ELR (cell line): ENCODE data around the gene BACE1-AS.
"Not testable (repeated sequence)": the region's sequence is repeated elsewhere in the genome, so short reads cannot be mapped to it uniquely, and the experiment has no call there.

Source experiments
- DNase-seq: peaks from one replicate; pipeline ENCODE4 v3.0.0-alpha.2; 2015; ENCODE audit warnings: low read depth

BACE1-AS gene

DNA sequence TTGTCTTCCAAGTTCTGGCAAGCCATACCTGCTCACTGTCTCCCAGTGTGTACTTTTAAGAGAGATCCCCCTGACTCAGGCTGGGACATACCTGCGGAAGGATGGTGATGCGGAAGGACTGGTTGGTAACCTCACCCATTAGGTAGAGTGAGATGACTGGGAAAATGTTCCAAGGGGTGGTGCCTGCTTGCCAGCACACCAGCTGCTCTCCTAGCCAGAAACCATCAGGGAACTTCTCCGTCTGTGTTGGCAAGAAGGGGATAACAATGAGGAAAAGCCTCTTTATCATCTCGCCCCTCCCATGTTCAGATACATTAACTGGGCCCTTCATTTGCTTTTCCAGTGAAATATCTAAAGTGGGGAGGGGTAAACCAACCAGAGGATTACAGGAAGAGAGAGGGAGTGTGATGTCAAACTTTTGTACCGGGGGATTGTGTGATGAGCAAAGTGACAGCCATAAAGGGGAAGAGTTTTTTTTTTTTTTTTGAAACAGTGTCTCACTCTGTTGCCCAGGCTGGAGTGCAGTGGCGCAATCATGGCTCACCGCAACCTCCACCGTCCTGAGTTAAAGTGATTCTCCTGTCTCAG, at the start of gene BACE1-AS:
Gene BACE1-AS, plus strand, starts transcription at position 538 of the 588 bp plus-strand sequence.
- DNase-seq, result no peak

GRCh38 chr11:117248341-117248740, 42.8 kb upstream of the BACE1-AS start:
- DNase-seq, result no peak

DNA sequence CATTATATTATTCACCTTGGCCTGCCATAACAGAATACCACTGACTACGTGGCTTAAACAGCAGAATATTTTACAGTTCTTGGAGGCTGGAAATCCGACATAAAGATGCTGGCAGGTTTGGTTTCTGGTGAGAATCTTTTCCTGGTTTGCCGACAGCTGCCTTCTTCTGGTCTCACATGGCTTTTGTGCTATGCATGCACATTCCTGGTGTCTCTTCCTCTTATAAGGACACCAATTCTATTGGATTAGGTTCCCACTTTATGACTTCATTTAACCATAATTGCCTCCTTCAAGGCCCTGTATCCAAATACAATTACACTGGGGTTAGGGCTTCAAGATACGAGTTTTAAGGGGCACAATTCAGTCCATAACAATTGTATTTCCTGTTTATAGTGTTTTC, 41.6 kb upstream of the BACE1-AS start:
- no peak for DNase-seq

DNA sequence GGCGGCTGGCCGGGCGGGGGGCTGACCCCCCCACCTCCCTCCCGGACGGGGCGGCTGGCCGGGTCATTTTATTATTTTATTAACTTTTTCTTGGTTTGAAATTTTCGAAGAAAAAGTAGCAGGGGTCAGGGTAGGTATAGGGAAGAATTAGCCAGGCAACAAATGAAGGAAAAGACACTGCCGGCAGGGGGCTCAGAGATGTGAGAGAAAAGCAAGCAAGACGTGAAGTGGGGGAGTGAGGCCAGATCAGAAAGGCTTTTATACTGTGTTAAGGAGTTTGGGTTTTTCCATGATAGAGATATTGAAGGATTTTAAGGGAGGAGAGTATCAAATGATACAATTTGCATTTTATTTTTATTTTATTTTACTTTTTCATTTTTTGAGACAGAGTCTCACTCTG, 39.6 kb upstream of the BACE1-AS start:
- DNase-seq, result no peak

- no peak for DNase-seq
These were observed 35.2 kb upstream of the BACE1-AS start for GRCh38 chr11:117255966-117256365.

GRCh38 chr11:117256573-117256972, 34.6 kb upstream of the BACE1-AS start:
- DNase-seq, result peak; percentile 74

DNA sequence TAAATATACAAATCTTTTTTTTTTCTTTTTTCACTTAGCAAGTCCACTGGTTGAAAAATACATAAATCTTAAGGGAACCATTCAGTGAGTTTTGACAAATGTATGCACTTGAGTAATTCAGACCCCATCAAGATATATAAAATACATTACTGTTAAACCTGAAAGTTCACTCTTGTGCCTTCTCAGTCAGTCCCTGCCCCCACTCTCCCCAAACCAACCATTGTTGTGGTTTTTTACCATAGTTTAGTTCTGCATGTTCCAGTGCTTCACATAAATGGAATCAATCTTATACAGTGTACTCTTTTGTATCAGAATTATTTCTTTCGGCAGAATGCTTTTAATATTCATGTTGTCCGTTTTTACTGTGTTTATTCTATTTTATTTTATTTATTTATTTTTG, 32.6 kb upstream of the BACE1-AS start:
- no peak for DNase-seq

DNA sequence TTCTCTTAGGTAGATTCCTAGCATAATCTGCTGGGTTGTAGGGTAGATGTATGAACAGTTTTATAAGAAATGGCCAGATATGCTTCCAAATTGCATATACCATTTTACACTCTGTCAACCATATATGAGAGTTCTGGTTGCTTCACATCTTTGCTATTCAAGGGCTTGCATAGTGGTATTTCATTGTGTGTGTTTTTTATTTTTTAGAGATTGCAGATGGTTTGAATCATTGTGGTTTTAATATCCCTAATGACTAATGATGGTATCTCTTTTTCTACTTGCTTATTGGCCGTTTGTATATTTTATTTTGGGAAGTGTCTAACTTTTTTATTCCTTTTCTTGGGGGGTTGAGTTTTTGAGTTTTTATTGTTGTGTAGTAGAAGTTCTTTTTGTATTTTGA, 31.7 kb upstream of the BACE1-AS start:
- peak; percentile 72 for DNase-seq

- DNase-seq, result not testable (repeated sequence)
These were observed 26.4 kb upstream of the BACE1-AS start for GRCh38 chr11:117264624-117265323.

- DNase-seq, result no peak
These were observed 25.4 kb upstream of the BACE1-AS start for GRCh38 chr11:117265745-117266144.

GRCh38 chr11:117269856-117270255, 21.3 kb upstream of the BACE1-AS start:
- no peak for DNase-seq

DNA sequence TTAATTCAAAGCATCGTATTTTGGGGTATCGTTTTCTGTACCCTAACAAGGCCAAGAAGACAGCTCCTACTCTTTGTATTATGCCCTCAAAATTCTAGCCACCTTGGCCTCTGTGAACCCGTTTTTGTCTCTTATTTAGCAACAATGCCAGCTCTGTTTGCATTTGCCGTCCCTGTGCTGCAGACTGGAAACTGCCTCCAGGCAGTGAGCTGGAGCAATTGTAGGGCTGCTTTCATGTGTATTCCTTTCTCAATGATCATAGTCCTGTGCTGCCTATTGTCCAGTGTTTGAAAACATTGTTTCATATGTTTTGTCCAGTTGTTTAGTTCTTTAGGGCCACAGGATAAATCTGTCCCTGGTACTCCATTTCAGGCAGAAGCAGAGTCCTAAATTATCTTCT, 19.9 kb upstream of the BACE1-AS start:
- DNase-seq, result no peak

GRCh38 chr11:117272175-117272574, 19.0 kb upstream of the BACE1-AS start:
- not testable (repeated sequence) for DNase-seq

DNA sequence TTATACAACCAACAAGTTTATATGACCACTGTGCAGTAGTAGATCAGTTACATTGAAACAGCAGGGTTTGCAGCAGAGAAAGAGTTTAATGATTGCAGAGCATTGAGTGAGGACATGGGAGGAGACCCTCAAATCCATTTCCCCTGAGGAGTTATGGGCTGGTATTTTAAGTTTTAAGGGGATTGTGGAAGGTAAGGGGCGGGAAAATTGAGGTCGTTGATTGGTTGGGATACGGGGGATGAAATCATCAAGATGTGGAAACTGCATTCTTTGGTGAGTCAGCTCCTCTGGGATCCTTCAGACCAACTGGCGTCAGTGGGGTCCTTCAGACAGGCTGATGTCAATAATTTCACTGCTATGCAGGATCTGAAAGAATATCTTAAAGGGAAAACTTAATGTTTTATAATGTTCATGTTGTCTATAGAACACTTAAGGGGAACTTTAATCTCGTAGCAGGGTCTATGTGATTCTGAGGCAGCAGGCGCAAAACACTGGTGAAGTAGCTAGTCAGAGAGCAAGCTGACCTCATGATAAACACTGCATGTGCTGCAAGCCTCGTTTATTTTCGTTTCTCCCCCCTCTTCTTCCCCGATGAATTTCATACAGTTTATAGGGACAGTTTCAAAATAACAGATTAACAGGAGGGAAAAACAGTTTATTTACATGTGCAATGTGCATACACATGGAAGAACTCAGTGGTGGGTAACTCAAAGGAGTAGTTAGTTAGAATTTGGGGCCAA, 17.4 kb upstream of the BACE1-AS start:
- DNase-seq, result peak; percentile 96

DNA sequence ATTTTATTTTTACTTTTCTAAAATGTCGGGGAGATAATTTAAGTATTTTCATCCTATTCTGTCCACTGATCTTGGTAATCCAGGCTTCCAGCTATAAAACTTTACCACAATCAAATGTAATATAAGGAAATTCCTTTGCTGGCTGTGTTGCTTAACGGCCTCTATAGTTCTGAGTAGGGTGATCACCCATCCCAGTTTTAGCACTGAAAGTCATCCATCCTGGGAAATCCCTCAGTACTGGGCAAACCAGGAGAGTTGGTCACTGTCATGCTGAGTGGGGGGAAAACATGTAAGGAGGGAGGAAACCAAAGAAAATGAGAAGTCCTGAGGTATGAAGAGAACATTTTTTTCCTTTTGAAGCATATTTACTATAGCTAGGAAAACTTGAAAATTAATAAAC, 12.8 kb upstream of the BACE1-AS start:
- DNase-seq, result no peak

- DNase-seq, result no peak
These were observed 11.3 kb upstream of the BACE1-AS start for GRCh38 chr11:117279711-117280376.

DNA sequence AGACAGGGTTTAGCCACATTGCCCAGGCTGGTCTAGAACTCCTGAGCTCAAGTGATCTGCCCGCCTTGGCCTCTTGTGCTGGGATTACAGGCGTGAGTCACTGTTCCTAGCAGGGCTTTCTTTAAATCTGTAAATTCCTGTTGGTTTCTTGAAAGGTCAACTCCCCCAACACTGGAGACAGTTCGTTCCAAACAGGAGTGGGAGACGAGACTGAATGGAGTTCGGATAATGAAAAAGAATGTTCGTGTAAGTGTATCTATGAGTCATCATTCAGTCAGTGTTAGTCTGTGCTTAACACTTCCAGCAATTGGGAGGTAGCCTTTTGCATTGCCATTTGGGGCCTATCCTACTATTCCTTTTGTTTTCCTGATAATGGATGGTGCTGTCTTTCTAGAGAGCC, 10.0 kb upstream of the BACE1-AS start:
- peak; percentile 96 for DNase-seq

- no peak for DNase-seq
These were observed 9.3 kb upstream of the BACE1-AS start for GRCh38 chr11:117281869-117282268.

GRCh38 chr11:117282956-117283355, 8.2 kb upstream of the BACE1-AS start:
- no peak for DNase-seq

DNA sequence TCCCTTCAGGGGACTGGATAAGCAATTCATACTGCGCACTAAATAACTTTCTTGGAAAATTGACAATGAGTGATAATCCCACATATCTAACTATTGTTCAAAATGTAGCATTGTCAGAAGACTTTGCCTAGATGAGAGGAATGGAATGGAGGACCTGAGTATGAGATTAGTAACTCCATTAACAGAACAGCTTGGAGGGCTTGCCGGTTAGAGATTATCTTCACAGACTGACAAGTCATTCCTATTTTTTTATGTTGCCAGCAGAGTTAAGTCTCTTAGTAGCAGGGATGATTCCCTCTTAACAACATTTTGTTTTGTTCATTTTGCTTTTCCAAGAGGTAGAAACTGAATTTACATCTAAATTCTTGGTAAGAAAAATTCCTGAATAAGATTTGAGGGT, 7.1 kb upstream of the BACE1-AS start:
- no peak for DNase-seq

GRCh38 chr11:117286588-117286987, 4.6 kb upstream of the BACE1-AS start:
- no peak for DNase-seq

DNA sequence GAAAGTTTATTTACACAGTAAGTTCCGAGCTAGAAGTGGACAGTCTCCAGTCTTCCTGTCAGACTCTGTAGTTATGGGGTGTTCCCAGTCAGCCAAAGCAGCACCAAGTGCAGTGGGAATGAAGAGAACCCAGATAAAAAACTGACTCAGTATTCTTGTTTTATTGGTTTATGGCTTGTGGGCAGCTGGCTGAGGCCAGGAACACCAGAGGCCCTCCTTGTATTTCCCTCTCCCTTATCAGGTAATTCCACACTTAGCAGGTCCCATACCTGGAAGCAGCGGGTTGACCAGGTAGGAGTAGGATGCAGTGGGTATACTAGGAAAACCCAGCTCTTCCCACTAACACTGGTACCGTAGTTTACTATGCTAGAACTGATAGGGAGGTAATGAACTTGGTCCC, 3.5 kb upstream of the BACE1-AS start:
- DNase-seq, result no peak

DNA sequence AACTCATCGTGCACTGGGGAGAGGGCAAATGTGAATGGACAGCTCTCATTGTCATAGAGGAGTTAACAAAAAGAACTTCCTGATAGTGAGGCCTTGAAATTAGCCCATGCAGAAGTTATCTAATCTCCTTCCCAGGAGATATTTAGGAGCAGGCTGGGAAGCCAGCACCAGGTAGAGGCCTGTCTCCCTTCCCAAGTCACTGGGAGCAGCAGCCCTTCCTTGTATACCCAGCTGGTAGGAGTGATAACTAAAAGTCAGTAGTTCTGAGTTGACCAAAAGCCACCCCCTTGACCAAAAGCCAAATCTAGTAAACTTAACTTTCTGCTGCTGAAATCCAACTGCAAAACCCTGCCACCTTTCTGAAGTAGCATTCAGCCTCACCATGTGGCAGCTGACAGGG, 1.4 kb upstream of the BACE1-AS start:
- no peak for DNase-seq
